H9 (cell line): Measurements from ENCODE around the gene ACTL8. TPM values are rescaled to one million over a fixed set of nuclear protein-coding genes. Genes with fewer than 3 reads are reported as not detected.

Source experiments
- DNase-seq: peaks from one replicate; pipeline ENCODE4 v3.0.0-alpha.2; 2017
- H2AFZ ChIP-seq: one replicate; pipeline ENCODE4 v1.6.1; 2013; ENCODE audit warnings: mild to moderate bottlenecking, low read length, control low read depth, moderate library complexity
- H2AK5ac ChIP-seq: 2 replicates; pipeline ENCODE4 v1.6.1; 2013; ENCODE audit warnings: low read length, control low read depth, mixed read lengths; ENCODE audit not compliant: insufficient read length
- H2BK120ac ChIP-seq: one replicate; pipeline ENCODE4 v1.6.1; 2013; ENCODE audit warnings: low read depth, mild to moderate bottlenecking, low read length, control low read depth, inconsistent platforms; ENCODE audit not compliant: poor library complexity, severe bottlenecking
- H2BK12ac ChIP-seq: 2 replicates; pipeline ENCODE4 v1.6.1; 2013; ENCODE audit warnings: low read length, control low read depth, mixed read lengths, low read depth; ENCODE audit not compliant: insufficient read length
- H2BK15ac ChIP-seq: 2 replicates; pipeline ENCODE4 v1.6.1; 2013; ENCODE audit warnings: low read depth, low read length, control low read depth
- H2BK20ac ChIP-seq: one replicate; pipeline ENCODE4 v1.6.1; 2013; ENCODE audit warnings: low read depth, mild to moderate bottlenecking, low read length, control low read depth, inconsistent platforms; ENCODE audit not compliant: poor library complexity, severe bottlenecking
- H2BK5ac ChIP-seq: 2 replicates; pipeline ENCODE4 v1.6.1; 2013; ENCODE audit warnings: low read length, control low read depth, mixed read lengths; ENCODE audit not compliant: insufficient read length
- H3K14ac ChIP-seq: 2 replicates; pipeline ENCODE4 v1.6.1; 2013; ENCODE audit warnings: low read length, control low read depth; ENCODE audit not compliant: insufficient read depth
- H3K18ac ChIP-seq: 2 replicates; pipeline ENCODE4 v1.6.1; 2013; ENCODE audit warnings: low read depth, mild to moderate bottlenecking, mixed read lengths, low read length, control low read depth; ENCODE audit not compliant: insufficient read length
- H3K23ac ChIP-seq: 2 replicates; pipeline ENCODE4 v1.6.1; 2013; ENCODE audit warnings: low read length, control low read depth, mixed read lengths, low read depth; ENCODE audit not compliant: insufficient read length
- H3K23me2 ChIP-seq: 2 replicates; pipeline ENCODE4 v1.6.1; 2013; ENCODE audit warnings: low read depth, mild to moderate bottlenecking, mixed read lengths, low read length, control low read depth; ENCODE audit not compliant: insufficient read length, poor library complexity, severe bottlenecking
- H3K27ac ChIP-seq: 2 replicates; pipeline ENCODE4 v1.5.1; 2013; ENCODE audit warnings: low read length, control low read depth, mixed read lengths, low read depth; ENCODE audit not compliant: insufficient read length
- H3K27me3 ChIP-seq: 2 replicates; pipeline ENCODE4 v1.6.1; 2013; ENCODE audit warnings: low read length, control low read depth, inconsistent platforms; ENCODE audit not compliant: insufficient read depth
- H3K4ac ChIP-seq: 2 replicates; pipeline ENCODE4 v1.6.1; 2013; ENCODE audit warnings: low read depth, mild to moderate bottlenecking, control low read depth, inconsistent platforms, low read length, moderate library complexity
- H3K4me1 ChIP-seq: 2 replicates; pipeline ENCODE4 v1.6.1; 2013; ENCODE audit warnings: low read length, control low read depth, inconsistent platforms; ENCODE audit not compliant: insufficient read depth
- H3K4me2 ChIP-seq: 2 replicates; pipeline ENCODE4 v1.6.1; 2013; ENCODE audit warnings: low read length, control low read depth, mixed read lengths; ENCODE audit not compliant: insufficient read length, insufficient read depth
- H3K56ac ChIP-seq: 2 replicates; pipeline ENCODE4 v1.6.1; 2013; ENCODE audit warnings: low read depth, mild to moderate bottlenecking, mixed read lengths, low read length, control low read depth; ENCODE audit not compliant: insufficient read length
- H3K79me1 ChIP-seq: 2 replicates; pipeline ENCODE4 v1.6.1; 2013; ENCODE audit warnings: low read depth, mild to moderate bottlenecking, moderate library complexity, low read length, control low read depth, inconsistent platforms; ENCODE audit not compliant: insufficient read depth, poor library complexity, severe bottlenecking
- H3K79me2 ChIP-seq: 2 replicates; pipeline ENCODE4 v1.6.1; 2013; ENCODE audit warnings: low read length, control low read depth, inconsistent platforms; ENCODE audit not compliant: insufficient read depth
- H3K9ac ChIP-seq: 2 replicates; pipeline ENCODE4 v1.6.1; 2013; ENCODE audit warnings: low read length, control low read depth, mixed read lengths; ENCODE audit not compliant: insufficient read length; ENCODE audit errors: extremely low read depth
- H3K9me3 ChIP-seq: one replicate; pipeline ENCODE4 v1.6.1; 2013; ENCODE audit warnings: low read depth, low read length, inconsistent platforms; ENCODE audit not compliant: control insufficient read depth
- H3T11ph ChIP-seq: one replicate; pipeline ENCODE4 v1.6.1; 2013; ENCODE audit warnings: mild to moderate bottlenecking, low read length, control low read depth, inconsistent platforms
- H4K20me1 ChIP-seq: one replicate; pipeline ENCODE4 v1.6.1; 2013; ENCODE audit not compliant: control insufficient read depth, insufficient read length, insufficient read depth
- H4K5ac ChIP-seq: 2 replicates; pipeline ENCODE4 v1.6.1; 2013; ENCODE audit warnings: low read depth, mild to moderate bottlenecking, mixed read lengths, low read length, control low read depth; ENCODE audit not compliant: insufficient read length
- H4K8ac ChIP-seq: replicated peaks from 2 replicates; pipeline ENCODE4 v1.6.1; 2013; ENCODE audit warnings: low read length, control low read depth, mixed read lengths, low read depth; ENCODE audit not compliant: insufficient read length
- H4K91ac ChIP-seq: 2 replicates; pipeline ENCODE4 v1.6.1; 2013; ENCODE audit warnings: low read depth, mild to moderate bottlenecking, moderate library complexity, mixed read lengths, low read length, control low read depth; ENCODE audit not compliant: insufficient read length
- H3K27ac Mint-ChIP-seq, 3 experiments: 2 replicates in 2 of 3; 3 replicates in 1 of 3; pipeline ENCODE4 v1.8.0; 2020 to 2021; ENCODE audit warnings: mixed read lengths in 3 of 3, mild to moderate bottlenecking in 1 of 3, moderate library complexity in 1 of 3
- H3K27me3 Mint-ChIP-seq: 2 replicates; pipeline ENCODE4 v1.8.0; 2021; ENCODE audit warnings: low read depth, mild to moderate bottlenecking, moderate library complexity, mixed read lengths
- H3K36me3 Mint-ChIP-seq, 3 experiments: 2 replicates in 2 of 3; 3 replicates in 1 of 3; pipeline ENCODE4 v1.8.0; 2020 to 2021; ENCODE audit warnings: low read depth in 3 of 3, mixed read lengths in 3 of 3; ENCODE audit not compliant: insufficient read depth in 1 of 3
- H3K4me1 Mint-ChIP-seq, 2 experiments: 2 replicates each; pipeline ENCODE4 v1.8.0; 2020; ENCODE audit warnings: mixed read lengths in 2 of 2
- H3K4me3 Mint-ChIP-seq, 2 experiments: 2 replicates in 1 of 2; 3 replicates in 1 of 2; pipeline ENCODE4 v1.8.0; 2020 to 2021; ENCODE audit warnings: mild to moderate bottlenecking in 2 of 2, mixed read lengths in 2 of 2, moderate library complexity in 1 of 2
- H3K9me3 Mint-ChIP-seq, 2 experiments: 2 replicates in 1 of 2; 3 replicates in 1 of 2; pipeline ENCODE4 v1.8.0; 2020; ENCODE audit warnings: mild to moderate bottlenecking in 2 of 2, mixed read lengths in 2 of 2, moderate library complexity in 1 of 2
- CTCF ChIP-seq: fragments of 200-600 bp; sonication (generic); conservative IDR thresholded peaks from 3 replicates; pipeline ENCODE4 v1.8.0; 2021; ENCODE audit warnings: antibody characterized with exemption, mild to moderate bottlenecking
- WGBS: extraction: QIAGEN DNeasy Blood & Tissue Kit; methylation state at CpG from one replicate; pipeline ENCODE4 v1.1.7; 2013; ENCODE audit warnings: missing lambda C conversion rate, low lambda C conversion rate, mixed read lengths; ENCODE audit not compliant: insufficient read length; ENCODE audit errors: extremely low coverage; 5-methylcytosine and 5-hydroxymethylcytosine counted together
- total RNA-seq: library from RNA; stranded (reverse); gene quantifications from 2 replicates; pipeline ENCODE4 v1.2.1, GENCODE V29; 2021

ACTL8 gene
- total RNA-seq, 1 experiment from 2014 or later: not detected

DNA sequence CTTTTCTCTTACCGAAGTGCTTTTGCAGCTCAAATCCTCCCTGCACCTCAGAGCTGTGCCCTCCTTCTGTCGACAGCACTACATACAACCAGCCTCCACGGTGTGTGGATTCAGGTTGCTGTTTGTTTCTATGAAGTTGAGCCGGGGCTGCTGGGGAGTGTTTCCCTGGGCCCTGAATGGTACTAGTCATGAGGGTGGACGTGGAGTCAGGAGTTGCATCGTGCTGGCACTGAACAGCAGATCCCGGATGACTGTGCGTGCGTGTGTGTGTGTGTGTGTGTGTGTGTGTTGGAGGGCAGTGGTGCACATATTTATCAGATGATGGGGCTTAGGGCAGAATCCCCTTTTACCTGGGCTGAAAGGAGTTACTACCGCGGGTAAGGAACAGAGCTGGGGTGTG lies 47.0 kb downstream of the ACTL8 start:
- Histone ChIP-seq H3K9me3 (no peaks in the 10 kb centered on the region), H3K4ac (no peak overlapping the region), H2BK15ac (no peak overlapping the region), H3K27ac (no peak overlapping the region), H3K27me3 (no peaks in the 10 kb centered on the region), H3K4me1 (no peaks in the 10 kb centered on the region), H4K20me1 (no peaks in the 10 kb centered on the region), H2BK5ac (no peak overlapping the region), H4K5ac (no peak overlapping the region), H2BK12ac (no peak overlapping the region), H3K18ac (no peak overlapping the region), H2AK5ac (no peak overlapping the region), H3K4me2 (no peak overlapping the region), H3K56ac (no peak overlapping the region), H2AFZ (no peak overlapping the region), H3T11ph (no peak overlapping the region), H3K79me2 (no peaks in the 10 kb centered on the region), H4K8ac (no peak overlapping the region), H4K91ac (no peak overlapping the region), H3K9ac (no peak overlapping the region), H3K79me1 (no peaks in the 10 kb centered on the region), H2BK20ac (no peak overlapping the region), H3K23me2 (no peaks in the 10 kb centered on the region), H2BK120ac (no peak overlapping the region), H3K23ac (no peak overlapping the region), H3K14ac (no peak overlapping the region; the same call in 1 of the 2 replicates)
- peaks cover 11% of the 10 kb centered on the region for H3K27me3 Mint-ChIP-seq
- no peak for TF ChIP-seq CTCF
- WGBS: no CpG with 5 or more reads among the region's 11 CpGs
- peaks cover 0 to 4% of the 10 kb centered on the region in 2 experiments; a peak in 2 of 4 replicates for H3K4me1 Mint-ChIP-seq
- no peaks in the 10 kb centered on the region for H3K36me3 Mint-ChIP-seq
- H3K4me3 Mint-ChIP-seq: no peak overlapping the region
- peak overlapping the region in 1 of 3 experiments; percentile 20; a peak in 1 of 7 replicates for H3K27ac Mint-ChIP-seq
- DNase-seq: no peak
- no peaks in the 10 kb centered on the region for H3K9me3 Mint-ChIP-seq
